Mucosa of gallbladder (tissue), 1 donor: ENCODE data around the gene PIGW. TPM values are rescaled to one million over a fixed set of nuclear protein-coding genes. Genes with fewer than 3 reads are reported as not detected.
A peak's percentile ranks its signal among the peaks of the same experiment; 100 is the strongest.

Experiments
- DNase-seq: peaks from one replicate; pipeline ENCODE4 v3.0.0-alpha.2; 2020; ENCODE audit warnings: low spot score
- total RNA-seq: library from RNA; stranded (reverse); gene quantifications from one replicate; pipeline ENCODE4 v1.2.1, GENCODE V29; 2021
- donor health status: DM: no; HTN: no; CAD: no.

PIGW gene
- total RNA-seq, 1 donor from 2014 or later: 2.7 TPM

- peak; percentile 96 for DNase-seq
Observed at GRCh38 chr17:36545465-36546417, 11.0 kb downstream of the PIGW start.

DNA sequence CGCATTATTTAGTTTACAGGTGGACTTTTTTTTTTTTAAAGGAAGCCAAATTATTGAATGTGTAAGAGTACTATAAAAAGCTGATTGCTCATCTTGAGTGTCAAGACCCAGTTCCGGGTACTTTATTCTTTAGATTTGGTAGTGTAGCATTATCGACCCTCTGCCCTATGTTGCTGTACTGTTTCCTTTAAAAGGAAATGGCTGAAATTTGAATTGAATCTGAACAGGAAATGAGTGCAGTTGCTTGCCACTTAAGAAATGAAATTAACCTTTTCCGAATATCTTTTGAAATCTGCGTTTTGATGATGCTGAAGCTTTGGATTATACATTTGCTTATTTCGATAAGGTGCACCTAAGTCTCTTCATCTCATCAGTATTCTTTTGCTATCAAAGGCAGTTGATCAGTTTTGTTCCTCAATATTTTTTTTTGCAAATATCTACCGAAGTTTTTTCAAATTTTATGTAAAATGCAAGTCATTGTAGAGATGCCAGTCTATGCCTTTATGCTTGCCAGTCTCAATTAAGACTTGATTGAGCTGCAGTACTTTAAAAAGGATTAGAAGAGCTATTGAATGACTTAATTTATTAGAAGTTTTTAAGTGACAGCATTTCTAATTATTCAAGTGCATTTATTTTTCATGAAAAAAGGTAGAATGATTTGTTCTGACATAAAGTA is 11.8 kb downstream of the PIGW start:
- no peak for DNase-seq

DNA sequence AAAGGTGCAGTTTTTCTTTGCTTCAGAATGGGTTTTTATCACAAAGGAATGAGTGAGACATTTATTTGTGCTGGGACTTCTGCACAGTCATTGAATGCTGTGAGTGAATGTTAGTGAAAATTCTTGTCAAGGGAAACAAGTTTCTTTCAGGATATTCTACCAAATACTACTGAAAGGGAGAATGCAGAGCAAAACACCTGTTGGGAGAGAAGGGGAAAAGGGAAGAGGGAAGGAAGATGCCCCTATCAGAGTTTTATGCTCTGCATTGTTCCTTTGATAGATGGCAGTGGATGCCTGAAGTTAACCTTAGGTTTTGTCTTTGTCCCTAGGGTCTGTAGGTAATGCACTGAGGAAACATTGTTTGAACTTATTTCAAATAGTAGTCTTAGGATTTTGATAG is 13.0 kb downstream of the PIGW start:
- no peak for DNase-seq

DNA sequence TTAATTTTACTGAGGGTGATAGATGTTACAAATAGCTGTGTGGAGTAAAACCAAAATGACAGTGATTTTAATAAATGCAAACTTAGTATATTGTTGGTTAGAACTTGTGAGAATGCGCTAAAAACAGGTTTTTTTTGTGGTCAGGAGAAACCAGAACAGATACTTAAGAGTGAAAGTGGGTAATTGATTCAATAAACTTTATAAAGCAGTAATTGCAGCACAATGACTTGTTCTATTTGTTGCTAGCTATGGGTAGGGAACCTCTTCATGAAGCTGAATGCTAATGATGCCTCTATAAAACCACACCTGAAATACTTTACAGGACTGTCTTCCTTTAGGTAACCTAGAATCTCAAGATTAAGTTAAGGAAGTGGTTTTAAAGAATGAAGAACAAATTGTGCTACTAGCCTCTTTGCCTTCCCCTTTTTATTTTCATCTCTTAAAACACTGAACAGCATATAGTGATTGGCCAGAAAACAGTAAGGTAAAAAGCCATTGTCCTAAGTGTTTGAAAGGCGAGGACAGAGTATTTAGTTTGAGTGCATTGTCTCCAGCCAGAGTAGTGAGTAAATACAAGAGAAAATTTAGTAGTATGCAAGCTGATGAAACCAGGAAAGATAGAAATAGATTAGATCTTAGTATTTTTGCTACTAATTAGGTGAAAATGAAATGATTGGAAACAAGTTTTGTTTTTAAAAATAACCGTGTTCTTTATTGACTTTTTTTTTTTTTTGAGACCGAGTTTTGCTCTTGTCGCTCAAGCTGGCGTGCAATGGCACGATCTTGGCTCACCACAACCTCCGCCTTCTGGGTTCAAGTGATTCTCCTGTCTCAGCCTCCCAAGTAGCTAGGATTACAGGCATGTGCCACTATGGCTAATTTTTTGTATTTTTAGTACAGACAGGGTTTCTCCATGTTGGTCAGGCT is 16.0 kb downstream of the PIGW start:
- DNase-seq: no peak

GRCh38 chr17:36553459-36553858 is 18.7 kb downstream of the PIGW start:
- DNase-seq: no peak

- DNase-seq: no peak
Observed at GRCh38 chr17:36566081-36566480, 31.3 kb downstream of the PIGW start.

DNA sequence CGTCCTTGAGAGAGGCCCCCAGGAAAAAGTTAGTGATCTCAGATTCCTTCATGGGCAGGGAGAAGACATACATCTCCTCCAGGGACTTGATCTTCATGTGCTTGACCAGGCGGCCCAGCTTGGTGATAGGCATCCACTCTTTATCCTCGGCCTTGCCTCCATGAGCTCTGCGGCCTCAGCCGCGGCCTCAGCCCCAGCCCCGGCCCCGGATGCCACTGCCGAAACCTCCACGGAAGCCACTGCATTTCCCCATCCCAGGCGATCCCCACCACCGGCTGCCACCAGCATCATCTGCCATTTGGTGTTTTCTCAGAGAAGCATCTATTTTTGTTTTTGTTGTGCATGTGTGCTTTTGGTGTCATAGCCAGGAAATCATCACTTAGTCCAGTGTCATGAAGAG is 40.2 kb downstream of the PIGW start:
- DNase-seq: no peak

DNA sequence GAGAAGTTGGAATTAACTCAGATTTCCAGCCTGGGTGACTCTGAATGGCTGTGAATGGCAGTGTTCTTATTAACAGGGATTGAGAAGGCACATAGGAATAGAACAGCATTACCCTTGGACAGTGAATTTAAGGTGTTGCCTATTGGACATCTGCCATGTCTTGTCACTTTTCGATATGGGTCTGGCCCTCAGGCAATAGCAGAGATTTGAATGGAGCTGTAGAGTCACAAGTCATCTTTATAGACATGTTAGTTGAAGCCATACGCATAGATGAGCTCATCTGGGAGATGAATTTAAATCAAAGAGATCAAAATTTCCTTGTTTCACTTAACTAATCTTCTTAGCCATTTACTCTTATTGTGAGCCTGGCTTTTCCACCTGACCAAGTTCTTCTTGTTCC is 42.0 kb downstream of the PIGW start:
- no peak for DNase-seq

GRCh38 chr17:36578671-36579070 is 43.9 kb downstream of the PIGW start:
- no peak for DNase-seq

GRCh38 chr17:36583787-36584186 is 49.0 kb downstream of the PIGW start:
- DNase-seq: no peak

DNA sequence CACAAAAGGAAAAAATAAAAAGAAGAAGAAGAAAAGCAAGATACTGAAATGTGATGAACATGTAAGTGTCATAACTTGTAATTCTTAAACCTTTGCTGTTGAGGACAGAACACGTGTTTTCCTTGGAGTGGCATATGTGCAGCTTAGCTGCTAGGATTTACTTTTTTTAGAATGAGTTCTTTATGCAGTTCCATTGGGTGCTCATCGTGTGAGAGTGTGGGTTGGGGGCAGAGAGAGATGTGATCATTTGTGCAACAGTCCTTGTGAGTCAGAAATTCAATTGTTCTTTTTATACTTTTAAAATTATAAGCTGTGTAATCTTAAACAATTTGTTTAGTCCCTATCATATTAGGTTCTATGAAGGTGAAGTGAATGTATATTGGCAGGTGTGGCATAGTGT is 51.4 kb downstream of the PIGW start:
- DNase-seq: no peak

Other genes starting within 250 kb of the PIGW start
- gene TBC1D3G, start 211.1 kb upstream of the PIGW start, total RNA-seq: not detected
- not detected for gene TBC1D3H, start 146.6 kb upstream of the PIGW start, total RNA-seq
- gene ZNHIT3, start 48.3 kb upstream of the PIGW start, total RNA-seq: 26.8 TPM
- gene MYO19, start 119 bp upstream of the PIGW start, total RNA-seq: 46.2 TPM
- 65.9 TPM for gene GGNBP2, start 9.9 kb downstream of the PIGW start, total RNA-seq
- gene DHRS11, start 56.9 kb downstream of the PIGW start, total RNA-seq: 16.9 TPM
- gene MRM1, start 66.6 kb downstream of the PIGW start, total RNA-seq: 8.3 TPM